GM13976 (cell line): ENCODE results near the gene SIRT3.
A peak's percentile ranks its signal among the peaks of the same experiment; 100 is the strongest.
"Not testable (repeated sequence)": the region's sequence is repeated elsewhere in the genome, so short reads cannot be mapped to it uniquely, and the experiment has no call there.

Experiments
- DNase-seq: peaks from one replicate; pipeline ENCODE4 v3.0.0; 2012; ENCODE audit warnings: low spot score
- in situ Hi-C: fragments of 300-500 bp; cut with MboI; formaldehyde crosslinking; loops from one replicate; pipeline ENCODE4 v1.12.0; 2022; ENCODE audit warnings: low sequenced_read_pairs, mixed read lengths, inconsistent platforms; ENCODE audit not compliant: unreplicated experiment
- TF ChIP-seq, protein P1 (sequence below): IDR thresholded peaks from 2 replicates; pipeline ENCODE4 v1.5.1; 2012; ENCODE audit warnings: borderline replicate concordance, mild to moderate bottlenecking; ENCODE audit not compliant: insufficient read depth; ENCODE audit errors: extremely low read depth, missing control alignments, control extremely low read depth

SIRT3 gene

DNA sequence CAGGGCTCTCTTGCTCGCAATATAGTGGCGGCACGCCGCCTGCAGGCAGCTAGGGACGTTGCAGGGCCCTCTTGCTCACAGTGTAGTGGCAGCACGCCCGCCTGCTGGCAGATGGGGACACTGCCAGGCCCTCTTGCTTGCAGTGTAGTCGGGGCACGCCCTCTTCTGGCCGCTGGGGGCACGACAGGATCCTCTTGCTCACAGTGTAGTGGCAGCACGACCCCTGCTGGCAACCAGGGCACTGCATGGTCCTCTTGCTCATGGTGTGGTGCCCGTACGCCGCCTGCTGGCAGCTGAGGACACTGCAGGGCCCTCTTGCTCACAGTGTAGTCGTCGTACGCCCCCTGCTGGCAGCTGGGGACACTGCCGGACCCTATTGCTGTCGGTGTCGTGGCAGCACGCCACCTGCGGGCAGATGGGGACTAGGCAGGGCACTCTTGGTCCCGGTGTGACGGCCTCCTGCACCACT lies 46.3 kb downstream of the SIRT3 start:
- in situ Hi-C loops, DNase-seq: not testable (repeated sequence)
- TF ChIP-seq, protein P1, sequence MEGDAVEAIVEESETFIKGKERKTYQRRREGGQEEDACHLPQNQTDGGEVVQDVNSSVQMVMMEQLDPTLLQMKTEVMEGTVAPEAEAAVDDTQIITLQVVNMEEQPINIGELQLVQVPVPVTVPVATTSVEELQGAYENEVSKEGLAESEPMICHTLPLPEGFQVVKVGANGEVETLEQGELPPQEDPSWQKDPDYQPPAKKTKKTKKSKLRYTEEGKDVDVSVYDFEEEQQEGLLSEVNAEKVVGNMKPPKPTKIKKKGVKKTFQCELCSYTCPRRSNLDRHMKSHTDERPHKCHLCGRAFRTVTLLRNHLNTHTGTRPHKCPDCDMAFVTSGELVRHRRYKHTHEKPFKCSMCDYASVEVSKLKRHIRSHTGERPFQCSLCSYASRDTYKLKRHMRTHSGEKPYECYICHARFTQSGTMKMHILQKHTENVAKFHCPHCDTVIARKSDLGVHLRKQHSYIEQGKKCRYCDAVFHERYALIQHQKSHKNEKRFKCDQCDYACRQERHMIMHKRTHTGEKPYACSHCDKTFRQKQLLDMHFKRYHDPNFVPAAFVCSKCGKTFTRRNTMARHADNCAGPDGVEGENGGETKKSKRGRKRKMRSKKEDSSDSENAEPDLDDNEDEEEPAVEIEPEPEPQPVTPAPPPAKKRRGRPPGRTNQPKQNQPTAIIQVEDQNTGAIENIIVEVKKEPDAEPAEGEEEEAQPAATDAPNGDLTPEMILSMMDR = peak; percentile 18

DNA sequence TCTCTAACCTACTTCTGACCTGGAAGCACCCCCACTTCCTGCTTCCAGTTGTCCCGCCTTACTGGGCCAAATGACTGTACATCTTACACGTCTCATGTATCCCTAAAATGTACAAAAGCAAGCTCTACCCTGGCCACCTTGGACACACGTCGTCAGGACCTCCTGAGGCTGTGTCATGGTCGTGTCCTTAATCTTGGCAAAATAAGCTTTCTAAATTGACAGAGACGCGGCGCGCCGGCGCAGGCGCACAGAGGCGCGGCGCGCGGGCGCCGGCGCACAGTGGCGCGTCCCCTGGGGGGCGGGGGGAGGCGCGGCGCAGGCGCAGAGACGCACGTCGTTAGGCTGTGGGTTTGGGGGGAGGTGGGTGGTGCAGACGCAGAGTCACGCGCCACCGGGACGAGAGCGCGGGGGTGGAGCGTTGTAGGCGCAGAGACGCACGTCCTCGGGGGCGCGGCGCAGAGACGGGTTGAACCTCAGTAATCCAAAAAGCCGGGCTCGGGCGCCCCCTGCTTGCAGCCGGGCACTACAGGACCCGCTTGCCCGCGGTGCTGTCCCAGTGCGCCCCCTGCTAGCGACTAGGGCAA lies 46.9 kb downstream of the SIRT3 start:
- in situ Hi-C loops, DNase-seq: not testable (repeated sequence)

DNA sequence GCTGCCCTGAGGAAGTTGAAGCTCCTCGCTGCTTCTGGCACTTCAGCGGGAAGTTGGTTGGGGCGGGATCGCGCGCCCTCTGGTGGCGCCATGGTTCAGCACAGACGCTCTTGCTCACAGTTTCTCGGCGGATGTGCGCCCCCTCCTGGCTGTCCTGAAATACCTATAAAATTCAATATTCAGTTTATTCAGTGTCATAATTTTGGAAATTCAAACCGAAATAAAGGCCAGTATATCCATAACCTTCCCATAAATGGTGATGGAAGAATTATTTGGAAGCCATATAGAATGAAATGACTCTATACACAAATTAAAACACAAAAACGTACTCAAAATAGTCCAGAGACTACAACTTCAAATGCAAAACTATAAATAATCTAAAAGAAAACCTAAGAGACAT lies 55.9 kb downstream of the SIRT3 start:
- DNase-seq, in situ Hi-C loops: not testable (repeated sequence)
